ENCODE results near the gene MDM4.

Gene MDM4

GRCh38 chr1:204471687-204472086, 44.5 kb upstream of the MDM4 start:
- in situ Hi-C loops (cut with MboI; ENCODE audit: low pct_unique_long_range_greater_than_20kb, low sequenced_read_pairs, unreplicated experiment), result no loop called here
- DNase-seq (ENCODE audit: low spot score), result no peak
- no peak for TF ChIP-seq CTCF (IDR thresholded peaks at IDR 0.05; ENCODE audit: extremely low read depth, insufficient read depth, missing control alignments)

- in situ Hi-C loops (cut with MboI; ENCODE audit: low pct_unique_long_range_greater_than_20kb, low sequenced_read_pairs, unreplicated experiment), result no loop called here
- no peak for DNase-seq (ENCODE audit: low spot score)
- no peak for TF ChIP-seq CTCF (IDR thresholded peaks at IDR 0.05; ENCODE audit: extremely low read depth, insufficient read depth, missing control alignments)
Observed at GRCh38 chr1:204472660-204473059, 43.5 kb upstream of the MDM4 start.

GRCh38 chr1:204473400-204473965, 42.7 kb upstream of the MDM4 start:
- in situ Hi-C loops (cut with MboI; ENCODE audit: low pct_unique_long_range_greater_than_20kb, low sequenced_read_pairs, unreplicated experiment), result no loop called here
- no peak for DNase-seq (ENCODE audit: low spot score)
- no peak for TF ChIP-seq CTCF (IDR thresholded peaks at IDR 0.05; ENCODE audit: extremely low read depth, insufficient read depth, missing control alignments)

GRCh38 chr1:204475656-204476432, 40.4 kb upstream of the MDM4 start:
- TF ChIP-seq CTCF (IDR thresholded peaks at IDR 0.05; ENCODE audit: extremely low read depth, insufficient read depth, missing control alignments), result no peak
- no peak for DNase-seq (ENCODE audit: low spot score)
- in situ Hi-C loops (cut with MboI; ENCODE audit: low pct_unique_long_range_greater_than_20kb, low sequenced_read_pairs, unreplicated experiment), result no loop called here

- peak; percentile 15 for TF ChIP-seq CTCF (IDR thresholded peaks at IDR 0.05; ENCODE audit: extremely low read depth, insufficient read depth, missing control alignments)
- in situ Hi-C loops (cut with MboI; ENCODE audit: low pct_unique_long_range_greater_than_20kb, low sequenced_read_pairs, unreplicated experiment), result no loop called here
- DNase-seq (ENCODE audit: low spot score), result no peak
Observed at GRCh38 chr1:204476563-204476962, 39.6 kb upstream of the MDM4 start.

GRCh38 chr1:204477036-204477740, 39.0 kb upstream of the MDM4 start:
- DNase-seq (ENCODE audit: low spot score), result no peak
- no peak for TF ChIP-seq CTCF (IDR thresholded peaks at IDR 0.05; ENCODE audit: extremely low read depth, insufficient read depth, missing control alignments)
- in situ Hi-C loops (cut with MboI; ENCODE audit: low pct_unique_long_range_greater_than_20kb, low sequenced_read_pairs, unreplicated experiment), result no loop called here

Measured in GM13977 (cell line).